Endothelial cell (in vitro differentiated cells): ENCODE data around the gene TRIP10. TPM values are rescaled to one million over a fixed set of nuclear protein-coding genes. Genes with fewer than 3 reads are reported as not detected.

Experiments
- DNase-seq: peaks from one replicate; pipeline ENCODE4 v3.0.0; 2021; ENCODE audit warnings: low spot score
- H3K27ac Mint-ChIP-seq: one replicate; pipeline ENCODE4 v1.8.0; 2021; ENCODE audit warnings: mixed read lengths, inconsistent platforms; ENCODE audit not compliant: unreplicated experiment
- H3K27me3 Mint-ChIP-seq: one replicate; pipeline ENCODE4 v1.8.0; 2021; ENCODE audit warnings: mild to moderate bottlenecking, moderate library complexity, mixed read lengths, inconsistent platforms; ENCODE audit not compliant: unreplicated experiment
- H3K36me3 Mint-ChIP-seq: one replicate; pipeline ENCODE4 v1.8.0; 2021; ENCODE audit warnings: mild to moderate bottlenecking, low read depth, mixed read lengths, inconsistent platforms; ENCODE audit not compliant: unreplicated experiment
- H3K4me1 Mint-ChIP-seq: one replicate; pipeline ENCODE4 v1.8.0; 2021; ENCODE audit warnings: mild to moderate bottlenecking, mixed read lengths, inconsistent platforms; ENCODE audit not compliant: unreplicated experiment
- H3K4me3 Mint-ChIP-seq: one replicate; pipeline ENCODE4 v1.8.0; 2021; ENCODE audit warnings: mild to moderate bottlenecking, mixed read lengths, inconsistent platforms; ENCODE audit not compliant: unreplicated experiment
- H3K9me3 Mint-ChIP-seq: one replicate; pipeline ENCODE4 v1.8.0; 2021; ENCODE audit warnings: mixed read lengths, inconsistent platforms; ENCODE audit not compliant: unreplicated experiment
- CTCF ChIP-seq: fragments of 200-600 bp; sonication (generic); IDR thresholded peaks from one replicate; pipeline ENCODE4 v1.5.0; 2021; ENCODE audit warnings: antibody characterized with exemption; ENCODE audit not compliant: unreplicated experiment
- total RNA-seq: library from RNA; stranded (reverse); fragmentation: NEBNext Ultra II Directional; extraction: Animal tissue kit (Norgen Biotek cat#: 25700); gene quantifications from one replicate; pipeline ENCODE4 v1.2.1, GENCODE V29; 2021; ENCODE audit not compliant: unreplicated experiment

TRIP10 gene
- total RNA-seq, 1 donor from 2014 or later, result 42.8 TPM

- peaks cover 16% of the 10 kb centered on the region for H3K36me3 Mint-ChIP-seq
- no peak overlapping the region for H3K4me3 Mint-ChIP-seq
- no peaks in the 10 kb centered on the region for H3K4me1 Mint-ChIP-seq
- peaks cover 7% of the 10 kb centered on the region for H3K27me3 Mint-ChIP-seq
- H3K27ac Mint-ChIP-seq, result no peak overlapping the region
- no peak for TF ChIP-seq CTCF
- no peaks in the 10 kb centered on the region for H3K9me3 Mint-ChIP-seq
- DNase-seq, result peak; percentile 71
Measured at GRCh38 chr19:6753178-6754031, 13.9 kb downstream of the TRIP10 start.

- no peaks in the 10 kb centered on the region for H3K9me3 Mint-ChIP-seq
- peaks cover 7% of the 10 kb centered on the region for H3K27me3 Mint-ChIP-seq
- peaks cover 15% of the 10 kb centered on the region for H3K36me3 Mint-ChIP-seq
- DNase-seq, result no peak
- no peak overlapping the region for H3K27ac Mint-ChIP-seq
- H3K4me1 Mint-ChIP-seq, result no peaks in the 10 kb centered on the region
- TF ChIP-seq CTCF, result no peak
- H3K4me3 Mint-ChIP-seq, result no peak overlapping the region
Measured at GRCh38 chr19:6754136-6754535, 14.7 kb downstream of the TRIP10 start.

- Mint-ChIP-seq H3K36me3 (peaks cover 7% of the 10 kb centered on the region), H3K4me3 (no peak overlapping the region), H3K9me3 (no peaks in the 10 kb centered on the region), H3K27ac (no peak overlapping the region), H3K27me3 (peaks cover 7% of the 10 kb centered on the region), H3K4me1 (no peaks in the 10 kb centered on the region)
- DNase-seq, result no peak
- no peak for TF ChIP-seq CTCF
Measured at GRCh38 chr19:6754653-6755463, 15.4 kb downstream of the TRIP10 start.

DNA sequence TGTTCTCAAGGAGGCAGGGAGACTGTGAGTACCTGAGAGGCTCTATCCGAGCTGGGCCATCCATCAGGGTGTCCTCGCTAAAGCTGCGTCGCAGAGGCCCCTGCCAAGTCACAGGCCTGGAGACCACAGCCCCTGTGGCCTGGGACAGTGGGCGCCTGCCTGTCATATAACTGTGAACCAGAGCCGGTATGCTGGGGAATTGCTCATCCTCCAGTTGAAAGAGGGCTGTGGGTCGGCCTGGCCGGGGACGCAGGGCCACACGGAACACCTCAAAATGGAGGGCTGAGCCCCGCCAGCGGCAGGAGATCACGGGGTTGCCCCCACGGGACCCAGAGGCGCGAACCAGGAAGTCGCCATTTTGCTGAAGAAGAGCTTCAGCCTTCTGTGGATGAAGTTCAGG, 21.1 kb downstream of the TRIP10 start:
- no peak overlapping the region for H3K4me3 Mint-ChIP-seq
- H3K27ac Mint-ChIP-seq, result no peak overlapping the region
- H3K27me3 Mint-ChIP-seq, result peaks cover 4% of the 10 kb centered on the region
- H3K4me1 Mint-ChIP-seq, result no peaks in the 10 kb centered on the region
- no peak for TF ChIP-seq CTCF
- DNase-seq, result no peak
- no peaks in the 10 kb centered on the region for H3K9me3 Mint-ChIP-seq
- no peaks in the 10 kb centered on the region for H3K36me3 Mint-ChIP-seq
